Aorta (tissue), 5 donors: ENCODE data around the gene VWC2. TPM values are rescaled to one million over a fixed set of nuclear protein-coding genes. Genes with fewer than 3 reads are reported as not detected.
"Not testable (repeated sequence)": the region's sequence is repeated elsewhere in the genome, so short reads cannot be mapped to it uniquely, and the experiment has no call there.

ENCODE experiments used
- ATAC-seq: fragments of 200-7000 bp; cut with Tn5 transposase; one replicate; pipeline ENCODE4 v1.9.1; 2022; ENCODE audit warnings: moderate library complexity; ENCODE audit not compliant: low FRiP score
- DNase-seq, 2 donors: peaks; one replicate each; pipeline ENCODE4 v3.0.0-alpha.2; 2020
- H3K27ac ChIP-seq, 2 donors: one replicate each; pipeline ENCODE4 v1.5.1; 2013; ENCODE audit warnings: low read length in 2 of 2, mild to moderate bottlenecking in 2 of 2, moderate library complexity in 2 of 2, control low read depth in 1 of 2, inconsistent platforms in 1 of 2, low read depth in 1 of 2
- H3K27me3 ChIP-seq, 2 donors: one replicate each; pipeline ENCODE4 v1.6.1; 2013; ENCODE audit warnings: control low read depth in 1 of 2, low read length in 1 of 2, mild to moderate bottlenecking in 1 of 2, moderate library complexity in 1 of 2; ENCODE audit not compliant: insufficient read depth in 2 of 2, control insufficient read depth in 1 of 2
- H3K36me3 ChIP-seq, 2 donors: one replicate each; pipeline ENCODE4 v1.6.1; 2013; ENCODE audit warnings: control low read depth in 1 of 2, low read length in 1 of 2, mild to moderate bottlenecking in 1 of 2; ENCODE audit not compliant: insufficient read depth in 2 of 2, control insufficient read depth in 1 of 2
- H3K4me1 ChIP-seq, 2 donors: one replicate each; pipeline ENCODE4 v1.6.1; 2013; ENCODE audit warnings: low read length in 2 of 2, control low read depth in 1 of 2, mild to moderate bottlenecking in 1 of 2, moderate library complexity in 1 of 2; ENCODE audit not compliant: insufficient read depth in 2 of 2, control insufficient read depth in 1 of 2
- H3K4me3 ChIP-seq, 2 donors: one replicate each; pipeline ENCODE4 v1.5.1; 2013; ENCODE audit warnings: low read length in 2 of 2, control low read depth in 1 of 2, mild to moderate bottlenecking in 1 of 2
- H3K9me3 ChIP-seq: one replicate; pipeline ENCODE4 v1.6.1; 2013; ENCODE audit warnings: mild to moderate bottlenecking, low read length; ENCODE audit not compliant: control insufficient read depth
- WGBS, 2 donors: extraction: QIAGEN DNeasy Blood & Tissue Kit; methylation state at CpG; one replicate each; pipeline ENCODE4 v1.1.7; 2013; 5-methylcytosine and 5-hydroxymethylcytosine counted together
- intact Hi-C, 2 donors: fragments of 100-400 bp; cut with DNase I; formaldehyde crosslinking; loops; one replicate each; pipeline versions ENCODE4 v1.14.2 to v1.15.0; 2022
- polyA plus RNA-seq, 2 donors: library from polyadenylated mRNA; stranded (reverse); fragments of 200-250 nt; gene quantifications; one replicate each; pipeline ENCODE4 v1.2.3, GENCODE V29; 2013
- total RNA-seq, 2 donors: library from RNA; stranded (reverse); fragmentation: NEBNext Ultra II Directional; extraction: Animal tissue kit (Norgen Biotek cat#: 25700); gene quantifications; one replicate each; pipeline ENCODE4 v1.2.1, GENCODE V29; 2021
- donor health status: healthy with polysubstance abuse.
- donor health status: Bipolar disorder and iron deficiency.
- donor health status: DM: no; HTN: no; CAD: no.
- donor health status: DM: no; HTN: no; CAD: no.
- donor health status: DM: yes; HTN: yes; CAD: no.

Gene VWC2
- total and polyA plus RNA-seq, 4 donors: 0.03 TPM; not detected in 3

DNA sequence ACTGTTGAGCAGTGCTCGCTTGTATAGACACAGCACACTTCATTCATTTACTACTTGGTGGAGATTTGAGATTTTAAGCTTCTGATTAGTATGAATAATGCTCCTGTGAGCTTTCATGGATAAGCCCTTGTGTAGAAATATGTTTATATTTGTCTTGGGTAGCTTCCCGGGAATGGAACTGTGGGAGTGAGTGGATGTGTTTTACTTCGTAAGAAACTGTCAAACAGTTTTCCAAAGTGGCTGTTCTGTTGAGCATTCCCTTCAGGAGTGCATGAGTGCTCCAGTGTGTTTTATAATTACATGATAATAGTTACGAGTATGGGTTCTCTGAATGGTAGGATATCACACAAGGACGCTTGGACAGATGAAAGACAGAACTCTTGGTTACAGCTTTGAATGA lies 49.4 kb downstream of the VWC2 start:
- H3K27me3 ChIP-seq: no peaks in the 10 kb centered on the region
- H3K27ac ChIP-seq: no peak overlapping the region
- no peak overlapping the region for H3K4me3 ChIP-seq
- 8 to 10% methylated on average over 5 of the region's 5 CpGs for WGBS, 2 donors
- no peak for ATAC-seq
- no peaks in the 10 kb centered on the region for H3K36me3 ChIP-seq
- peaks cover 3% of the 10 kb centered on the region for H3K9me3 ChIP-seq
- DNase-seq: no peak
- H3K4me1 ChIP-seq: no peaks in the 10 kb centered on the region
- intact Hi-C loops: no loop called here

DNA sequence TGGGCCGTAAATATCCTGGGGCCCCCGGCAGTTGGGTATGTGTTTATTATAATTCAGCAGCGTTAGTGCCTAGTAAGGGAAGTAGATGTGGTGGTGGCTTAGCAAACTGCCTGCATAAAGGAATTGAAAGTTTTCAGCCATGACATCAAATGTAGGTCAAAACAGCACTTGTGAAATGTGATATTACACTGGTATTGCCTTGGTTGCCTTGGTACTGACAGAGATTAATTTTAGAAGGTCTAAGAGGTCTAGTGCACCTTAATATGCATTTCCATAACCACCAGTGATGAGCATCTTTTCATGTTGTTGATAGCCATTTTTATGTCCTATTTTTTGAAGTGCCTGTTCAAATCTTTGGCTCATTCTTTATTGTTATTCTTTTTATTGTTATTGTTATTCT lies 50.1 kb downstream of the VWC2 start:
- WGBS, 2 donors: 64 to 67% methylated on average over 3 of the region's 3 CpGs
- no peak overlapping the region for H3K27ac ChIP-seq

DNA sequence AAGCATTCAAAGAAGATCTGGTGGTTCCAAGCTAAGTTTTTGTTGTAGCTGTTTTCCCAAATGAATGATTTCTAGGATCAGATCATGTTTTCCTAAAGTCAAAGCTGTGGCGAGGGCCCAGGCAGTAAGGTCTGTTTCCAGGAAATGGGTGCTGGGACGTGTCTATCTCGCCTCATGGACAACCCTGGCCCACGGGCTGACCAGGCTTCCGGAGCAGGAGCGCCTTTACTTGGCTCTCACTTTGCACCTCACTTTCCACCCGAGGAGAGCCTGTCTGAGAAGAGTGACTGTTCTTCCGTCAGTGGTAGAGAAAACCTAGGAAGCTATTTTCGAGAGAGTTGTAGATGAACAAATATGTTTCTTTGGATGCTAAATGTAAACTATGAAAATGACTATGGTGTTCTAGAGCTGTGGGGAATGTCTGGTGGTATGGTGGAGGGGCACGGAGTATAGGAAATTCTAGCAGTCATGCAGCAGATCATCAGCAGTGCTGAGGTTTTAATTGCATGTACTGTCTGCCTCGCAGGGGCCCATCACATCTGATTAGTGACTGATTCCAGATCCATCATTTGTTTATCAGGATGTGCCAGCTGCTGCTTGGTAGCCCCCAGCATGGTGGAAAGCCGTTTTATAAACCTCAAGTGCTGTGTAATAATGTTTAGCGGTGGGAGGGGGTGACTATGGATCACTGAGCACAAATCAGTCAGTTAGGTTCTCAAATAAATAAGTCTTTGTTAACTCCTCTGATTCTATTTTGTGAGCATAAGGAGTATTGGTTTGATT lies 66.6 kb downstream of the VWC2 start:
- WGBS, 2 donors: 66 to 77% methylated on average over 13 of the region's 13 CpGs
- no peak for ATAC-seq
- Histone ChIP-seq H3K36me3 (no peaks in the 10 kb centered on the region), H3K27ac (no peak overlapping the region), H3K9me3 (no peaks in the 10 kb centered on the region), H3K4me1 (no peaks in the 10 kb centered on the region), H3K4me3 (no peak overlapping the region), H3K27me3 (no peaks in the 10 kb centered on the region)
- intact Hi-C loops: no loop called here
- DNase-seq: no peak

More for the DNA sequence above, 50.1 kb downstream of the VWC2 start:
- ATAC-seq (no peak), DNase-seq (no peak)
- H3K4me3 ChIP-seq: no peak overlapping the region
- H3K9me3 ChIP-seq: peaks cover 3% of the 10 kb centered on the region
- no peaks in the 10 kb centered on the region for H3K4me1 ChIP-seq
- no peaks in the 10 kb centered on the region for H3K27me3 ChIP-seq
- intact Hi-C loops: no loop called here
- H3K36me3 ChIP-seq: no peaks in the 10 kb centered on the region

DNA sequence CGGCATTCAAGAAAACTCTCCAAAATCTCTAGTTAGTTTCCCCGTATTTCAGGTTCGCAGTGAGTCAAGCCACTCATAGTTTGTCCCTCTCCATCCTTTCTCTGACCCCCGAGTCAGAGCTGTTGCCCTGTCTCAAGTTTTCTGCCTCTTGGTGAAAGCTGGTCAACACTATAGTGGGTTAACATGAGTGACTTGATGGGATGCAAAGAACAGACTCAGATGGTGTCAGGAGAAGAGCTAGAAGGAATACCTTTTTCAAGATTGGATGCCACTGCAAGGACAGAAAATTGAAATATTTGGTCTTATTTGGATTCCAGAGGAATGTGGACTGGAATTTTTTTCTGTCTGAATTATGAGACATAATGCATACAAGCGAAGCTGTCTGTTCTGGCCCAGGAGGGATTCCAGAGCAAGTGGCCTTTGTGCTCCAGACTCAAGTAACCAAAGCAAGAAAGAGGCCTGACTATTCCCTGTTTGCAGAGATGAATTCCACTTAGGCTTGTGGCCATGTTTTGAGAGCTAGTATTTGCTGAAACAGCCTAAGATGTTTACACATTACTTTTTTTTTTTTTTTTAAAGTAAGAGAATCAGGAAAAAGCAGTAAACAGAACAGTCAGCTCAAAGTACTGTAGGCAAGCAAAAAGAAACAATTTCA lies 67.4 kb downstream of the VWC2 start:
- Histone ChIP-seq H3K27ac (no peak overlapping the region), H3K4me1 (no peaks in the 10 kb centered on the region), H3K4me3 (no peak overlapping the region), H3K36me3 (no peaks in the 10 kb centered on the region), H3K27me3 (no peaks in the 10 kb centered on the region), H3K9me3 (no peaks in the 10 kb centered on the region)
- intact Hi-C loops: no loop called here
- 76 to 79% methylated on average over 5 of the region's 5 CpGs for WGBS, 2 donors
- ATAC-seq: no peak
- no peak for DNase-seq

DNA sequence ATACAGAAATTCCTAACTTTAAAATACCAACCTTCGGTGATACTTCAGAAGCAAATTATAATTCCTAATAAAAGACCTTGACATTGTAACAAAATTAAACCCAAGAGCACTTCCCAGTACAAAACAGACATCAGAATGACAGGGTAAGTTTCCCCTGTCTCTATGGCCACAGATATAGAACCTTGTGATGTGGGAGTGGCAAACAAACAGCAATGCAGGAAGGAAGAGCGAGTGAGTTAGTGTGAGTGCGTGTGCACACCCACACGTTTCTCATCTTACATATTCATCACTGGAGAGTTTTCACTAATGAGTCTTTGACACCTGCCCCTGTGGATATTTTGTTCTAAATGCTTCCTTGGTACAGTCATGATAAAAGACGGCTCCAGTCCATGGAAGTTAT lies 72.2 kb downstream of the VWC2 start:
- intact Hi-C loops: no loop called here
- H3K27ac ChIP-seq: no peak overlapping the region
- H3K9me3 ChIP-seq: no peaks in the 10 kb centered on the region
- WGBS, 2 donors: 51 to 55% methylated on average over 5 of the region's 5 CpGs
- DNase-seq (no peak), ATAC-seq (no peak)
- no peaks in the 10 kb centered on the region for H3K4me1 ChIP-seq
- H3K27me3 ChIP-seq: no peaks in the 10 kb centered on the region
- H3K4me3 ChIP-seq: no peak overlapping the region
- no peaks in the 10 kb centered on the region for H3K36me3 ChIP-seq

DNA sequence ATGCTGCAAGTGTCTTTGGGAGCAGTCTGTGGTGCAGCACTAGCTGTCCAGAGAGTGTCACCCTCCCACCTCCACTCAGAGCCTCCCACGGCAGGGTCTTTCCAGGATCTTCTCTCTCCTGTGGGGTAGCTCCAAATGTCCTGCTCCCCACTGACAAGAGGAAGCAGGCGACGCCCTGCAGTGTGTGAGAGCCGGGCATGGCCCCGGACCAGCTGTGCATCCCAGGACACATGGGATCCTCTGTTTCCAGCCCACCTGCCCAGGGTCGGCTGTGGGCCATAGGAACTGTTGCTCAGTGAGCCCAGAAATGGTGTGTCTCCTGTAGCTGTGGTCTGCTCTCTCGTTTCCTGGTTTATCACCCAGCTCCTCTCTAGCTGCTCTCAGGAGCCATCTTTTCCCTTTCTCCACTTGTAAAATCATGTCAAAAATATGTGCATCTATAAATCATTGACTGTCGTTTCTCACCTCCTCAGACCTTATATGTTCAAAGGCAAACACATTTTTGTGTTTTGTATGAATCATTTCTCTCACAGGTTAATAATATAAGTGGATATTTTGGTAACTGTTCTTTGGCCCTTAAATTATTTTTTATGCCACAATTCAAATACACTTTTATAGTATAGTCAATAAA lies 74.9 kb downstream of the VWC2 start:
- 70 to 73% methylated on average over 8 of the region's 8 CpGs for WGBS, 2 donors
- intact Hi-C loops: no loop called here

DNA sequence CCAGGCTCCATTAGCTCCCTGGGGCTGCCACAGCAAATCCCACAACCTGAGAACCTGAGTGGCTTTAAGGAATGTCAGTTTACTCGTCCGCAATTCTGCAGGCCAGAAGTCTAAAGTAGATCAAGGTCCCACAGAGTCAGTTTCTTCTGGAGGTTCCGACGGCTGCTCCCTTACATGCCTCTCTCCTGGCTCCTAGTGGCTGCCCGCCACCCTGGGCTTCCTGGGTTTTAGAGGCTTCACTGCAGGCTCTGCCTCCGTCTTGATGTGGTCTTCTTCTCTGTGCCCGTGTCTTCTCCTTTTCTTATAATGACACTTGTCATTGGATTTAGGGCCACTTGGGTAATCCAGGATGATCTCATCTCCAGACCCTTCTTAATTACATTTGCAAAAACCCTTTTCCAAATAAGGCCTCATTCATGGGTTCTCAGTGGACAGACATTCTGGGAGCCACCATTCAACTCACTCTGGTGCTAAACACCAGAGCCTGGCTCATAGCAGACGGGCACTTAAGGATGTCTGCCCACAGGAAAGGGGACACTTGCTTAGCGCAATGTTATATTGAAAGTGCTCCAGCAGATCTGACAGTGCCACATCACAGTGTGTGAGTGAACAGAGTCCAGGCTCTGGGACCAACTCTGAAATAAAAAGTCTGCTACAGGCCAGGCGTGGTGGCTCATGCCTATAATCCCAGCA lies 77.6 kb downstream of the VWC2 start:
- peaks cover 1% of the 10 kb centered on the region for H3K9me3 ChIP-seq
- WGBS, 2 donors: 71% methylated on average over 10 of the region's 10 CpGs
- no peak for ATAC-seq
- no peaks in the 10 kb centered on the region for H3K27me3 ChIP-seq
- H3K4me1 ChIP-seq: no peaks in the 10 kb centered on the region
- no peak for DNase-seq
- H3K27ac ChIP-seq: no peak overlapping the region
- H3K36me3 ChIP-seq: no peaks in the 10 kb centered on the region
- intact Hi-C loops: no loop called here
- no peak overlapping the region for H3K4me3 ChIP-seq

More for the DNA sequence above, 74.9 kb downstream of the VWC2 start:
- H3K27ac ChIP-seq: no peak overlapping the region
- no peaks in the 10 kb centered on the region for H3K9me3 ChIP-seq
- DNase-seq (no peak), ATAC-seq (no peak)
- H3K27me3 ChIP-seq: no peaks in the 10 kb centered on the region
- no peaks in the 10 kb centered on the region for H3K4me1 ChIP-seq
- no peaks in the 10 kb centered on the region for H3K36me3 ChIP-seq
- H3K4me3 ChIP-seq: no peak overlapping the region

DNA sequence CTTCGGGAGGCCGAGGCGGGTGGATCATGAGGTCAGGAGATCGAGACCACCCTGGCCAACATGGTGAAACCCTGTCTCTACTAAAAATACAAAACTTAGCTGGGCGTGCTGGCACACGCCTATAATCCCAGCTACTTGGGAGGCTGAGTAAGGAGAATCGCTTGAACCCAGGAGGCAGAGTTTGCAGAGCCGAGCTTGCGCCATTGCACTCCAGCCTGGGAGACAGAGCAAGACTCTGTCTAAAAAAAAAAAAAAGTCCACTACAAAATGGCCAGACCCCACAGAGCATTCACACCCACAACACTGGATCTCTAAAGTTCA lies 78.1 kb downstream of the VWC2 start:
- H3K4me3 ChIP-seq, H3K27ac ChIP-seq, DNase-seq, H3K36me3 ChIP-seq, intact Hi-C loops, H3K9me3 ChIP-seq, ATAC-seq, H3K27me3 ChIP-seq, H3K4me1 ChIP-seq: not testable (repeated sequence)
- WGBS, 2 donors: 94 to 99% methylated on average over 9 of the region's 9 CpGs
